Gastroesophageal sphincter (tissue), 3 donors: ENCODE measurements around the gene MYBBP1A.

Experiments
- POLR2A ChIP-seq, 2 donors: fragments of 450-650 bp; IDR thresholded peaks; one replicate each; pipeline ENCODE4 v1.6.1; 2017; ENCODE audit warnings: antibody characterized with exemption in 2 of 2, mild to moderate bottlenecking in 2 of 2, moderate library complexity in 1 of 2
- POLR2AphosphoS5 ChIP-seq: sonication (generic); formaldehyde crosslinking; IDR thresholded peaks from one replicate; pipeline ENCODE4 v1.6.1; 2017; ENCODE audit warnings: antibody characterized with exemption
- TF ChIP-seq, protein P1 (sequence below), 4 experiments: fragments of 200-600 bp in 2 of 4; fragments of 450-650 bp in 2 of 4; sonication (generic) in 1 of 4; IDR thresholded peaks; one replicate each; pipeline ENCODE4 v1.5.1; 2017 to 2019; ENCODE audit warnings: antibody characterized with exemption in 4 of 4, mild to moderate bottlenecking in 2 of 4, moderate library complexity in 2 of 4

- TF ChIP-seq, protein P1, sequence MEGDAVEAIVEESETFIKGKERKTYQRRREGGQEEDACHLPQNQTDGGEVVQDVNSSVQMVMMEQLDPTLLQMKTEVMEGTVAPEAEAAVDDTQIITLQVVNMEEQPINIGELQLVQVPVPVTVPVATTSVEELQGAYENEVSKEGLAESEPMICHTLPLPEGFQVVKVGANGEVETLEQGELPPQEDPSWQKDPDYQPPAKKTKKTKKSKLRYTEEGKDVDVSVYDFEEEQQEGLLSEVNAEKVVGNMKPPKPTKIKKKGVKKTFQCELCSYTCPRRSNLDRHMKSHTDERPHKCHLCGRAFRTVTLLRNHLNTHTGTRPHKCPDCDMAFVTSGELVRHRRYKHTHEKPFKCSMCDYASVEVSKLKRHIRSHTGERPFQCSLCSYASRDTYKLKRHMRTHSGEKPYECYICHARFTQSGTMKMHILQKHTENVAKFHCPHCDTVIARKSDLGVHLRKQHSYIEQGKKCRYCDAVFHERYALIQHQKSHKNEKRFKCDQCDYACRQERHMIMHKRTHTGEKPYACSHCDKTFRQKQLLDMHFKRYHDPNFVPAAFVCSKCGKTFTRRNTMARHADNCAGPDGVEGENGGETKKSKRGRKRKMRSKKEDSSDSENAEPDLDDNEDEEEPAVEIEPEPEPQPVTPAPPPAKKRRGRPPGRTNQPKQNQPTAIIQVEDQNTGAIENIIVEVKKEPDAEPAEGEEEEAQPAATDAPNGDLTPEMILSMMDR (IDR thresholded peaks at IDR 0.05), result no peak
- TF ChIP-seq POLR2A (IDR thresholded peaks at IDR 0.05), result no peak
- no peak for TF ChIP-seq POLR2AphosphoS5
These were observed 47.6 kb downstream of the MYBBP1A start for GRCh38 chr17:4507361-4508111.
